ENCODE measurements around the gene FAM114A1. TPM values are rescaled to one million over a fixed set of nuclear protein-coding genes. Genes with fewer than 3 reads are reported as not detected.

The FAM114A1 gene
- total RNA-seq, 1 donor from 2014 or later = 27.0 TPM

- no peak overlapping the region for H3K4me3 Mint-ChIP-seq (ENCODE audit: unreplicated experiment)
- DNase-seq (ENCODE audit: low spot score) = no peak
- no peak for TF ChIP-seq CTCF (IDR thresholded peaks at IDR 0.05; ENCODE audit: unreplicated experiment)
- H3K27me3 Mint-ChIP-seq (ENCODE audit: unreplicated experiment) = no peaks in the 10 kb centered on the region
- H3K36me3 Mint-ChIP-seq (ENCODE audit: low read depth, unreplicated experiment) = peaks cover 16% of the 10 kb centered on the region
- H3K9me3 Mint-ChIP-seq (ENCODE audit: unreplicated experiment) = no peaks in the 10 kb centered on the region
- no peak overlapping the region for H3K27ac Mint-ChIP-seq (ENCODE audit: unreplicated experiment)
- H3K4me1 Mint-ChIP-seq (ENCODE audit: unreplicated experiment) = no peaks in the 10 kb centered on the region
Measured at GRCh38 chr4:38928974-38929373, 61.4 kb downstream of the FAM114A1 start.

DNA sequence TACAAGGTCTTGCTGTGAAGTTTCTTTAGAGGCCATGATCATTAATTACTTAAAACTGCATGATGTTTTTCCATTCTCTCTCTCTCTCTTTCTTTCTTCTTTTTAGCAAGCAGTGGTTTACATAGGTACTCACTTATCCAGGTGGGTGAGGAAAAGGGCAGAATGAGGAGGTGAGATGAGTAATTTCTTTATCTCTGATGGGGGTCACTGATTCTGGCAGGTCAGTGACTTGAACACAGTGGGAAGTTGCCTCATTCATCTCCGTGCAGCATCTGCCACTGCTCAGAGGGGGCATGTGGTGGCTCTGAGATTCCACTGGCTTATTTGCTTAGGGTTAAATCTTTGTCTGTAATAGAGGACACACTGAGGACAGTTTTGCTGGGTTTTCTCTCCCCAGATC is 62.6 kb downstream of the FAM114A1 start:
- H3K9me3 Mint-ChIP-seq (ENCODE audit: unreplicated experiment) = no peaks in the 10 kb centered on the region
- no peak overlapping the region for H3K4me3 Mint-ChIP-seq (ENCODE audit: unreplicated experiment)
- TF ChIP-seq CTCF (IDR thresholded peaks at IDR 0.05; ENCODE audit: unreplicated experiment) = no peak
- H3K27ac Mint-ChIP-seq (ENCODE audit: unreplicated experiment) = no peak overlapping the region
- peaks cover 16% of the 10 kb centered on the region for H3K36me3 Mint-ChIP-seq (ENCODE audit: low read depth, unreplicated experiment)
- no peaks in the 10 kb centered on the region for H3K4me1 Mint-ChIP-seq (ENCODE audit: unreplicated experiment)
- no peak for DNase-seq (ENCODE audit: low spot score)
- H3K27me3 Mint-ChIP-seq (ENCODE audit: unreplicated experiment) = no peaks in the 10 kb centered on the region

DNA sequence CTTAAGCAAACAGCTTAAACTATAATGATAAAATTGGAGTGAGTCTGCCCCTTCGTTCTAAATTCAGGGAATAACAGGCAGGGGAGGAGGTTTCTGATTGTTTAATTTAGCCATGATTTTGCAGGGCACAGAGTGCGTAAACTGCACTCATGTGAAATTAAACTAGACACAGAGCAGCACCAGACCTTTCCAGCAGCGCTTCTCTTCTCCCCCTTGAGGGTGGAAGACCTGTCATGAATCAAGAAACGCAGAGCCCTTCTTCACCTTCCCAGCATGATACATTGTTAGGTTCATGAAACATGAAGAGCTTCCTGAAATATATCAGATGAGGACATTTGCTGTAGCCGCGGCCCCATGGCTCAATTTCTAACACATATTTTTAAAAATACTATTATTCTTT is 63.1 kb downstream of the FAM114A1 start:
- no peaks in the 10 kb centered on the region for H3K27me3 Mint-ChIP-seq (ENCODE audit: unreplicated experiment)
- H3K9me3 Mint-ChIP-seq (ENCODE audit: unreplicated experiment) = no peaks in the 10 kb centered on the region
- no peak overlapping the region for H3K27ac Mint-ChIP-seq (ENCODE audit: unreplicated experiment)
- no peak for TF ChIP-seq CTCF (IDR thresholded peaks at IDR 0.05; ENCODE audit: unreplicated experiment)
- H3K4me3 Mint-ChIP-seq (ENCODE audit: unreplicated experiment) = no peak overlapping the region
- DNase-seq (ENCODE audit: low spot score) = no peak
- peaks cover 16% of the 10 kb centered on the region for H3K36me3 Mint-ChIP-seq (ENCODE audit: low read depth, unreplicated experiment)
- no peaks in the 10 kb centered on the region for H3K4me1 Mint-ChIP-seq (ENCODE audit: unreplicated experiment)

DNA sequence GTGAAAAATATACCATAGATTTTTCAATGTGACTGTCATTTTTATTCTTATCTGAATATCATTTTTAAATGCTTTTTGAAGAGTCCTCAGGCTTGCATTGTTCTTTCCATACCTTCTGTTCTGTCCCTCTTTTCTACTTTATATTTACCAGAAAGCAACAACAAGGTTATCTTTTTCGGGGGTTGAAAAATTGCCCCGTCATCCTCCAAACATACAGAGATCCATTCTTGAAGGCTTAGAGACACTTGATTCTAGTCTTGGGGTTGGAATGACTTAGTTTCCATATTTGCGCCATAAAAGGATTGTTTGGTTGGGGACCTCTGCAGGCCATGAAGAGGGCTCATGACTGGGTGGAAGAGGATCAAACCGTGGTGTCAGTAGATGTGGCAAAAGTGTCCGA is 63.5 kb downstream of the FAM114A1 start:
- Mint-ChIP-seq H3K4me3 (ENCODE audit: unreplicated experiment) (peak overlapping the region; percentile 4), H3K4me1 (ENCODE audit: unreplicated experiment) (no peaks in the 10 kb centered on the region), H3K9me3 (ENCODE audit: unreplicated experiment) (no peaks in the 10 kb centered on the region), H3K36me3 (ENCODE audit: low read depth, unreplicated experiment) (peaks cover 16% of the 10 kb centered on the region), H3K27me3 (ENCODE audit: unreplicated experiment) (no peaks in the 10 kb centered on the region), H3K27ac (ENCODE audit: unreplicated experiment) (no peak overlapping the region)
- no peak for TF ChIP-seq CTCF (IDR thresholded peaks at IDR 0.05; ENCODE audit: unreplicated experiment)
- no peak for DNase-seq (ENCODE audit: low spot score)

DNA sequence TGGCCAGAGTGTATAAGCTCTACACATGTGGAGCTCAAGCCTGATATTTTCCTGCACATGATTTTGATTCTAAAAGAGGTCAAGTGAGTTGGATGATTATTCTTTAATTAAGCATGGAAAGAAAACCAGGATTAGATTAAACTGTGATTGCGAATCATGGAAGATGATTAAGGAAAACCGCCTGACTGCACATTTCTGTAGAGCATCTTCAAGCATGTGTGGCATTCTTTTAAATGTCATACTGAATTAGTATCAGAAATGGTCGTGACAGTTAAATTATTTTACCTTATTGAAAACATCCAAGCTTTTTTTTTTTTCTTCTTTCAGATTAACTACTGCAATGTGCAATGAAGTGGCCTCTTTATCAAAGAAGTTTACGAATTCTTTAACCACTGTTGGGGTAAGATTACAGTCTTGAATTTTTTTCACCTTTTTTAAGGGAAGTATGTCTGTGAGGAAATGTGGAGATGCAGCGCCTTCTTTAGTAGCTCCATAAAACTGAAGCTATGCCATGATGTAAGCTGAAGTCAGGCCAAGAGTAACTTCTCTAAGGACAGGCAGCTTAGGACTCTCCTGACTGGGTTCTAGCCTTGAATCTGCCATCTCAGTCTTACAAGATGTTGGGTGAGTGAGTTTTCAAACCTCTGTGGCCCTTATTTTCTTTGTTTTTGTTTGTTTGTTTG is 67.9 kb downstream of the FAM114A1 start:
- Mint-ChIP-seq H3K27me3 (ENCODE audit: unreplicated experiment) (no peaks in the 10 kb centered on the region), H3K9me3 (ENCODE audit: unreplicated experiment) (no peaks in the 10 kb centered on the region)

More for the DNA sequence above, 67.9 kb downstream of the FAM114A1 start:
- no peak for DNase-seq (ENCODE audit: low spot score)
- Mint-ChIP-seq H3K27ac (ENCODE audit: unreplicated experiment) (no peak overlapping the region), H3K4me3 (ENCODE audit: unreplicated experiment) (no peak overlapping the region), H3K4me1 (ENCODE audit: unreplicated experiment) (no peaks in the 10 kb centered on the region), H3K36me3 (ENCODE audit: low read depth, unreplicated experiment) (peaks cover 15% of the 10 kb centered on the region)
- no peak for TF ChIP-seq CTCF (IDR thresholded peaks at IDR 0.05; ENCODE audit: unreplicated experiment)
